WTC11 (cell line): ENCODE data around the gene LAMA5. TPM values are rescaled to one million over a fixed set of nuclear protein-coding genes. Genes with fewer than 3 reads are reported as not detected.

ENCODE experiments used
- ATAC-seq: fragments of 200-7000 bp; cut with Tn5 transposase; 2 replicates; pipeline ENCODE4 v1.10.0; 2021; ENCODE audit warnings: mild to moderate bottlenecking, moderate library complexity
- CTCF ChIA-PET: fragments of 300-600 bp; sonication (Branson Sonifier 250); formaldehyde crosslinking; loops from one replicate; lab custom pipeline; 2021; ENCODE audit warnings: antibody characterized with exemption; lab: Charles Lee
- POLR2A ChIA-PET: fragments of 350-600 bp; sonication (Branson Sonifier 250); formaldehyde crosslinking; loops from one replicate; lab custom pipeline; 2021; ENCODE audit warnings: antibody characterized with exemption; lab: Charles Lee
- DNase-seq: peaks from one replicate; pipeline ENCODE4 v3.0.0; 2021; ENCODE audit warnings: low spot score
- H3K27ac Mint-ChIP-seq: 2 replicates; pipeline ENCODE4 v1.8.0; 2021; ENCODE audit warnings: mixed read lengths
- H3K27me3 Mint-ChIP-seq: 2 replicates; pipeline ENCODE4 v1.8.0; 2021; ENCODE audit warnings: low read depth, mild to moderate bottlenecking, moderate library complexity, mixed read lengths
- H3K36me3 Mint-ChIP-seq: 2 replicates; pipeline ENCODE4 v1.8.0; 2021; ENCODE audit warnings: mixed read lengths
- H3K4me1 Mint-ChIP-seq: 2 replicates; pipeline ENCODE4 v1.8.0; 2022; ENCODE audit warnings: mixed read lengths
- H3K4me3 Mint-ChIP-seq: 2 replicates; pipeline ENCODE4 v1.8.0; 2021; ENCODE audit warnings: mild to moderate bottlenecking, moderate library complexity, mixed read lengths
- H3K9me3 Mint-ChIP-seq: 2 replicates; pipeline ENCODE4 v1.8.0; 2021; ENCODE audit warnings: mixed read lengths
- ESRRA ChIP-seq: sonication (generic); formaldehyde crosslinking; IDR thresholded peaks from 2 replicates; pipeline ENCODE4 v1.8.1; 2022; ENCODE audit warnings: mild to moderate bottlenecking, missing genetic modification reagents, borderline replicate concordance
- FOXK1 ChIP-seq: sonication (generic); formaldehyde crosslinking; IDR thresholded peaks from 2 replicates; pipeline ENCODE4 v1.8.0; 2022; ENCODE audit warnings: mild to moderate bottlenecking, moderate library complexity, missing genetic modification reagents
- FOXP1 ChIP-seq: sonication (generic); formaldehyde crosslinking; IDR thresholded peaks from 2 replicates; pipeline ENCODE4 v1.8.0; 2022; ENCODE audit warnings: missing genetic modification reagents, mild to moderate bottlenecking, moderate library complexity, borderline replicate concordance
- GRHL2 ChIP-seq: fragments of 250-450 bp; sonication (Bioruptor Pico); IDR thresholded peaks from 2 replicates; pipeline ENCODE4 v1.8.0; 2022; ENCODE audit warnings: mild to moderate bottlenecking, moderate library complexity; ENCODE audit not compliant: insufficient replicate concordance, severe bottlenecking
- GTF2I ChIP-seq: fragments of 250-450 bp; sonication (Bioruptor Pico); conservative IDR thresholded peaks from 2 replicates; pipeline ENCODE4 v1.4.0; 2021; ENCODE audit warnings: mild to moderate bottlenecking
- JAZF1 ChIP-seq: fragments of 250-450 bp; sonication (Bioruptor Pico); IDR thresholded peaks from 2 replicates; pipeline ENCODE4 v1.9.0; 2021; ENCODE audit warnings: moderate library complexity, mild to moderate bottlenecking, inconsistent platforms
- KAT7 ChIP-seq: sonication (generic); formaldehyde crosslinking; IDR thresholded peaks from 2 replicates; pipeline ENCODE4 v1.8.1; 2023; ENCODE audit warnings: missing genetic modification reagents, mild to moderate bottlenecking, borderline replicate concordance
- MYBL2 ChIP-seq: sonication (generic); formaldehyde crosslinking; IDR thresholded peaks from 2 replicates; pipeline ENCODE4 v1.8.1; 2023; ENCODE audit warnings: mild to moderate bottlenecking, moderate library complexity, missing genetic modification reagents
- OVOL2 ChIP-seq: fragments of 250-450 bp; sonication (Bioruptor Pico); IDR thresholded peaks from 2 replicates; pipeline ENCODE4 v1.9.0; 2021; ENCODE audit warnings: mild to moderate bottlenecking, borderline replicate concordance
- PRRX2 ChIP-seq: fragments of 250-450 bp; sonication (Bioruptor Pico); IDR thresholded peaks from 2 replicates; pipeline ENCODE4 v1.8.0; 2021; ENCODE audit warnings: mild to moderate bottlenecking
- SP1 ChIP-seq: sonication (generic); formaldehyde crosslinking; conservative IDR thresholded peaks from 2 replicates; pipeline ENCODE4 v1.8.1; 2022; ENCODE audit warnings: missing genetic modification reagents
- TCF7 ChIP-seq: sonication (generic); formaldehyde crosslinking; IDR thresholded peaks from 2 replicates; pipeline ENCODE4 v1.8.0; 2022; ENCODE audit warnings: mild to moderate bottlenecking, low read depth, missing genetic modification reagents, moderate library complexity
- TEAD1 ChIP-seq: sonication (generic); formaldehyde crosslinking; IDR thresholded peaks from 2 replicates; pipeline ENCODE4 v1.8.0; 2022; ENCODE audit warnings: mild to moderate bottlenecking, missing genetic modification reagents
- ZNF232 ChIP-seq: sonication (generic); formaldehyde crosslinking; IDR thresholded peaks from 2 replicates; pipeline ENCODE4 v1.8.0; 2022; ENCODE audit warnings: mild to moderate bottlenecking, missing genetic modification reagents
- total RNA-seq: library from RNA; stranded (reverse); gene quantifications from 3 replicates; pipeline ENCODE4 v1.2.3, GENCODE V29; 2021
- TF ChIP-seq, protein P1 (sequence below): sonication (generic); formaldehyde crosslinking; IDR thresholded peaks from 2 replicates; pipeline ENCODE4 v1.8.1; 2022; ENCODE audit warnings: mild to moderate bottlenecking, moderate library complexity, missing genetic modification reagents
- TF ChIP-seq, protein P2 (sequence below): sonication (generic); formaldehyde crosslinking; IDR thresholded peaks from 2 replicates; pipeline ENCODE4 v1.8.1; 2022; ENCODE audit warnings: low read depth, mild to moderate bottlenecking, moderate library complexity, missing genetic modification reagents, borderline replicate concordance
- TF ChIP-seq, protein P3 (sequence below): fragments of 200-600 bp; IDR thresholded peaks from 2 replicates; pipeline ENCODE4 v1.8.0; 2022; ENCODE audit warnings: antibody characterized with exemption
- TF ChIP-seq, protein P4 (sequence below): sonication (generic); formaldehyde crosslinking; conservative IDR thresholded peaks from 2 replicates; pipeline ENCODE4 v1.8.1; 2022; ENCODE audit warnings: mild to moderate bottlenecking, missing genetic modification reagents

LAMA5 gene
- total RNA-seq, 1 experiment from 2014 or later, result 329 TPM

DNA sequence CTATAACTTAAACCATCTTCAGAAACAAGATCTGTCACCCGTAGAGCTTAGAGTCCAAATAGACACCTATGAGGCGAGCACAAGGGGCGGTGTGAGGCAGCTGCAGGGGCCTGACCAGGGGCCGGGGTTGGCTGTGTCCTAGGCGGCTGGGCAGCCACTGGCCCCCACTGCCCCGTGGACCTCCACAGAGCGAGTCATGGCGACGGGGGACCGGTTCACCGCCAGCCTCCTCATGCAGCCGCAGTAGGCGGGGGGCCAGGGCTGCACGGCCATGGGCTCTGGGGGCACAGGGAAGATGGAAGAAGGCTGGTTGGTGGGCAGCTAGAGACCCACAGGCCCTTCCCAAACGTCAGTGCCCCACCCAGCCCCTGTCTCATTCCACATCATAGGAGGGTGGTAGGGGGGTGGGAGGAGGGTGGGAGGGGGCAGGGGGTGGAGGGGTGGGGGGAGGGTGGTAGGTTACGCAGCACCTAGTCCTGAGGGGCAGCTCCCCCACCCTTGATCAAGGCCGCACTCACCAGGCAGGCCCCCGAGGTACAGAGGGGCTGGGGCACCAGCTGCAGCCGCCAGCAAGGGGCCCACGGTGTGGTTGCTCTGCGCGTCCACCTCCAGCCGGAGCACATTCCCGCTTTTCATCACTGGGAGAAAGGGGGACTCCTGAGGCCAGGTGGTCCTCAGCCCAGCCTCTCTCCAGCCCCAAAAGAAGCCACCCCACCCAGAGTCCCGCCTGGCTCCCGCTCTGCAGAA, 57.7 kb downstream of the LAMA5 start:
- peaks cover 26% of the 10 kb centered on the region for H3K36me3 Mint-ChIP-seq
- TF ChIP-seq OVOL2 (CRISPR knock-in tag), result no peak
- TF ChIP-seq PRRX2 (CRISPR knock-in tag), result 0 out of 2 replicates have a peak, but pooled peaks have one; percentile 45
- no peak for TF ChIP-seq ESRRA (CRISPR knock-in tag)
- DNase-seq, result no peak
- peaks cover 8% of the 10 kb centered on the region for H3K4me1 Mint-ChIP-seq
- H3K9me3 Mint-ChIP-seq, result no peaks in the 10 kb centered on the region
- POLR2A ChIA-PET, result no interaction called here
- CTCF ChIA-PET, result interaction anchor here (0.7 kb wide), 1 partner anchor 73 kb away, joined by 5 read pairs; no protein-coding TSS in a partner anchor
- H3K27ac Mint-ChIP-seq, result 0 out of 2 replicates have a peak overlapping the region, but pooled peaks have one; percentile 15
- no peak; the same call in 1 of the 2 replicates for ATAC-seq
- H3K4me3 Mint-ChIP-seq, result no peak overlapping the region
- no peaks in the 10 kb centered on the region for H3K27me3 Mint-ChIP-seq

DNA sequence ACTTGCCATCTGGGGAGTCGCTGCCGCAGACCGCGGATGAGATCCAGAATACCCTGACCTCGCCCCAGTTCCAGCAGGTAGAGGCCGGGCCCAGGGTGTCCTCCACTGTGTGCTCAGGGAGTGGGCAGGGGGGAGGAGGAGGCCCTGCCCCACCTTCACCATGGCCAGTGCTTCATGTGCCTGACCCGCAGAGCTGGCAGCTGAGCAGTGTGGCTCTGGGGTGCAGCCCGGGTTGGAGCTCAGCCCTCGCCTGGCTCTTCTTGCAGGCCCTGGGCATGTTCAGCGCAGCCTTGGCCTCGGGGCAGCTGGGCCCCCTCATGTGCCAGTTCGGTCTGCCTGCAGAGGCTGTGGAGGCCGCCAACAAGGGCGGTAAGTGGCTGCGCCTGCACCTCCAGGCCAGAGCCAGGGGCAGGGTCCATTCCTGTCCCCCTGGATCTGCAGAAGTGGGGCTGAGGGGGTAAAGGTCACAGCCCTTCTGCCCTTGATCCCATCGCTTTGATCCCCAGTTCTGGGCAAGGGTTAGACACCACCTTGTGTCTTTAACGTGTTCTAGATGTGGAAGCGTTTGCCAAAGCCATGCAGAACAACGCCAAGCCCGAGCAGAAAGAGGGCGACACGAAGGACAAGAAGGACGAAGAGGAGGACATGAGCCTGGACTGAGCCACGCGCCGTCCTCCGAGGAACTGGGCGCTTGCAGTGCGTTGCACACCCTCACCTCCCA, 58.9 kb downstream of the LAMA5 start:
- ATAC-seq (no peak), DNase-seq (no peak)
- POLR2A ChIA-PET, result interaction anchor here (1.3 kb wide), 1 partner anchor 66 kb away, joined by 3 read pairs; no protein-coding TSS in a partner anchor
- Mint-ChIP-seq H3K4me1 (peaks cover 14% of the 10 kb centered on the region), H3K36me3 (peaks cover 28% of the 10 kb centered on the region), H3K27ac (0 out of 2 replicates have a peak overlapping the region, but pooled peaks have one; percentile 63), H3K4me3 (no peak overlapping the region), H3K9me3 (no peaks in the 10 kb centered on the region), H3K27me3 (no peaks in the 10 kb centered on the region)
- CTCF ChIA-PET, result interaction anchor here (1.1 to 2.0 kb wide), 3 partner anchors 74 to 93 kb away, joined by 3 to 4 read pairs (median 4); no protein-coding TSS in a partner anchor
- TF ChIP-seq FOXP1 (CRISPR knock-in tag), result no peak
- TF ChIP-seq OVOL2 (CRISPR knock-in tag), result no peak
- TF ChIP-seq, protein P1, sequence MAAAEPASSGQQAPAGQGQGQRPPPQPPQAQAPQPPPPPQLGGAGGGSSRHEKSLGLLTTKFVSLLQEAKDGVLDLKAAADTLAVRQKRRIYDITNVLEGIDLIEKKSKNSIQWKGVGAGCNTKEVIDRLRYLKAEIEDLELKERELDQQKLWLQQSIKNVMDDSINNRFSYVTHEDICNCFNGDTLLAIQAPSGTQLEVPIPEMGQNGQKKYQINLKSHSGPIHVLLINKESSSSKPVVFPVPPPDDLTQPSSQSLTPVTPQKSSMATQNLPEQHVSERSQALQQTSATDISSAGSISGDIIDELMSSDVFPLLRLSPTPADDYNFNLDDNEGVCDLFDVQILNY (CRISPR knock-in tag), result no peak
- no peak for TF ChIP-seq JAZF1 (CRISPR knock-in tag)
- TF ChIP-seq SP1, result no peak
- no peak for TF ChIP-seq TEAD1 (CRISPR knock-in tag)
- TF ChIP-seq MYBL2, result no peak
- TF ChIP-seq KAT7 (CRISPR knock-in tag), result no peak
- TF ChIP-seq, protein P2, sequence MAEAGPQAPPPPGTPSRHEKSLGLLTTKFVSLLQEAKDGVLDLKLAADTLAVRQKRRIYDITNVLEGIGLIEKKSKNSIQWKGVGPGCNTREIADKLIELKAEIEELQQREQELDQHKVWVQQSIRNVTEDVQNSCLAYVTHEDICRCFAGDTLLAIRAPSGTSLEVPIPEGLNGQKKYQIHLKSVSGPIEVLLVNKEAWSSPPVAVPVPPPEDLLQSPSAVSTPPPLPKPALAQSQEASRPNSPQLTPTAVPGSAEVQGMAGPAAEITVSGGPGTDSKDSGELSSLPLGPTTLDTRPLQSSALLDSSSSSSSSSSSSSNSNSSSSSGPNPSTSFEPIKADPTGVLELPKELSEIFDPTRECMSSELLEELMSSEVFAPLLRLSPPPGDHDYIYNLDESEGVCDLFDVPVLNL, result no peak
- TF ChIP-seq, protein P3, sequence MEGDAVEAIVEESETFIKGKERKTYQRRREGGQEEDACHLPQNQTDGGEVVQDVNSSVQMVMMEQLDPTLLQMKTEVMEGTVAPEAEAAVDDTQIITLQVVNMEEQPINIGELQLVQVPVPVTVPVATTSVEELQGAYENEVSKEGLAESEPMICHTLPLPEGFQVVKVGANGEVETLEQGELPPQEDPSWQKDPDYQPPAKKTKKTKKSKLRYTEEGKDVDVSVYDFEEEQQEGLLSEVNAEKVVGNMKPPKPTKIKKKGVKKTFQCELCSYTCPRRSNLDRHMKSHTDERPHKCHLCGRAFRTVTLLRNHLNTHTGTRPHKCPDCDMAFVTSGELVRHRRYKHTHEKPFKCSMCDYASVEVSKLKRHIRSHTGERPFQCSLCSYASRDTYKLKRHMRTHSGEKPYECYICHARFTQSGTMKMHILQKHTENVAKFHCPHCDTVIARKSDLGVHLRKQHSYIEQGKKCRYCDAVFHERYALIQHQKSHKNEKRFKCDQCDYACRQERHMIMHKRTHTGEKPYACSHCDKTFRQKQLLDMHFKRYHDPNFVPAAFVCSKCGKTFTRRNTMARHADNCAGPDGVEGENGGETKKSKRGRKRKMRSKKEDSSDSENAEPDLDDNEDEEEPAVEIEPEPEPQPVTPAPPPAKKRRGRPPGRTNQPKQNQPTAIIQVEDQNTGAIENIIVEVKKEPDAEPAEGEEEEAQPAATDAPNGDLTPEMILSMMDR, result no peak
- TF ChIP-seq ZNF232 (CRISPR knock-in tag), result no peak
- no peak for TF ChIP-seq PRRX2 (CRISPR knock-in tag)
- TF ChIP-seq ESRRA (CRISPR knock-in tag), result no peak
- no peak for TF ChIP-seq GRHL2 (CRISPR knock-in tag)
- TF ChIP-seq TCF7 (CRISPR knock-in tag), result no peak
- no peak for TF ChIP-seq FOXK1
- TF ChIP-seq, protein P4, sequence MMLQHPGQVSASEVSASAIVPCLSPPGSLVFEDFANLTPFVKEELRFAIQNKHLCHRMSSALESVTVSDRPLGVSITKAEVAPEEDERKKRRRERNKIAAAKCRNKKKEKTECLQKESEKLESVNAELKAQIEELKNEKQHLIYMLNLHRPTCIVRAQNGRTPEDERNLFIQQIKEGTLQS (CRISPR knock-in tag), result no peak
- TF ChIP-seq GTF2I (CRISPR knock-in tag), result no peak
